Spleen (tissue), 11 donors: Measurements from ENCODE around the gene LY6G6C. TPM values are rescaled to one million over a fixed set of nuclear protein-coding genes. Genes with fewer than 3 reads are reported as not detected.
"Not testable (repeated sequence)": the region's sequence is repeated elsewhere in the genome, so short reads cannot be mapped to it uniquely, and the experiment has no call there.

ENCODE experiments used
- DNase-seq: peaks from one replicate; pipeline ENCODE4 v3.0.0-alpha.2; 2020
- H3K27ac ChIP-seq, 8 donors: fragments of 200-600 bp; sonication (generic) in 7 of 8; 1 replicate in 4 of 8; 2 replicates in 4 of 8; pipeline versions ENCODE4 v1.5.0 to v1.8.0; 2016 to 2021; ENCODE audit warnings: inconsistent platforms in 4 of 8, mild to moderate bottlenecking in 4 of 8, moderate library complexity in 1 of 8
- H3K27me3 ChIP-seq, 7 donors: fragments of 200-600 bp; sonication (generic) in 6 of 7; replicated peaks in 1 of 7; 1 replicate in 4 of 7; 2 replicates in 3 of 7; pipeline versions ENCODE4 v1.5.0 to v1.8.0; 2016 to 2021; ENCODE audit warnings: inconsistent platforms in 3 of 7, mild to moderate bottlenecking in 1 of 7
- H3K36me3 ChIP-seq, 6 donors: fragments of 200-600 bp; sonication (generic) in 5 of 6; 1 replicate in 4 of 6; 2 replicates in 2 of 6; pipeline versions ENCODE4 v1.5.0 to v1.8.0; 2016 to 2021; ENCODE audit warnings: inconsistent platforms in 2 of 6
- H3K4me1 ChIP-seq, 6 donors: fragments of 200-600 bp; sonication (generic) in 5 of 6; 1 replicate in 3 of 6; 2 replicates in 3 of 6; pipeline versions ENCODE4 v1.5.0 to v1.8.0; 2016 to 2021; ENCODE audit warnings: inconsistent platforms in 3 of 6
- H3K4me3 ChIP-seq, 8 donors: fragments of 200-600 bp; sonication (generic) in 7 of 8; 1 replicate in 4 of 8; 2 replicates in 4 of 8; pipeline versions ENCODE4 v1.5.0 to v1.8.0; 2016 to 2021; ENCODE audit warnings: inconsistent platforms in 4 of 8, mild to moderate bottlenecking in 4 of 8, moderate library complexity in 2 of 8
- H3K9me3 ChIP-seq, 8 donors: fragments of 200-600 bp; sonication (generic) in 7 of 8; 1 replicate in 4 of 8; 2 replicates in 4 of 8; pipeline versions ENCODE4 v1.5.0 to v1.8.0; 2016 to 2021; ENCODE audit warnings: inconsistent platforms in 4 of 8
- POLR2A ChIP-seq, 3 donors: fragments of 450-650 bp; IDR thresholded peaks; one replicate each; pipeline ENCODE4 v1.5.1; 2017; ENCODE audit warnings: antibody characterized with exemption in 3 of 3, mild to moderate bottlenecking in 1 of 3
- POLR2AphosphoS5 ChIP-seq, 3 donors: sonication (generic); formaldehyde crosslinking; IDR thresholded peaks; one replicate each; pipeline ENCODE4 v1.5.1; 2017; ENCODE audit warnings: antibody characterized with exemption in 3 of 3
- WGBS, 5 donors: extraction: QIAGEN DNeasy Blood & Tissue Kit in 3 of 5; methylation state at CpG; one replicate each; pipeline versions ENCODE4 v1.1.5 to v1.1.7; 2013 to 2018; 5-methylcytosine and 5-hydroxymethylcytosine counted together
- intact Hi-C: fragments of 100-400 bp; cut with DNase I; formaldehyde crosslinking; loops from one replicate; pipeline ENCODE4 v1.15.0; 2023; ENCODE audit warnings: low total_unique reads
- polyA plus RNA-seq, 3 donors: library from polyadenylated mRNA; stranded (reverse); fragments of 200-250 nt; gene quantifications; one replicate each; pipeline ENCODE4 v1.2.1, GENCODE V29; 2013
- total RNA-seq, 7 donors: library from RNA; depleted of rRNA in 3 of 7; stranded (reverse); fragments of >200 nt in 3 of 7; fragmentation: NEBNext Ultra II Directional in 4 of 7; extraction: Animal tissue kit (Norgen Biotek cat#: 25700) in 4 of 7; gene quantifications; one replicate each; pipeline versions ENCODE4 v1.1.0 to v1.2.1, GENCODE V29; 2016 to 2021
- TF ChIP-seq, protein P1 (sequence below), 11 experiments: fragments of 200-600 bp in 7 of 11; fragments of 450-650 bp in 4 of 11; sonication (generic) in 4 of 11; IDR thresholded peaks in 8 of 11; conservative IDR thresholded peaks in 3 of 11; 1 replicate in 7 of 11; 2 replicates in 4 of 11; pipeline versions ENCODE4 v1.4.0 to v1.8.0; 2016 to 2021; ENCODE audit warnings: antibody characterized with exemption in 11 of 11, inconsistent platforms in 4 of 11, mild to moderate bottlenecking in 1 of 11
- donor health status: healthy with polysubstance abuse.
- donor health status: DM: no; HTN: no; CAD: no; lungs with moderate emphysema.
- donor health status: DM: no; HTN: no; CAD: no.
- donor health status: Bipolar disorder and iron deficiency.
- donor health status: healthy.
- donor health status: DM: no; HTN: no; CAD: no.
- donor health status: DM: yes; HTN: yes; CAD: no.

The LY6G6C gene
- total and polyA plus RNA-seq, 10 donors, result 0.49 to 0.77 TPM; not detected in 8

- Histone ChIP-seq H3K27me3 (no peaks in the 10 kb centered on the region), H3K27ac (peak overlapping the region in 1 of 8 donors; percentile 9), H3K36me3 (no peaks in the 10 kb centered on the region), H3K4me1 (peaks cover 0 to 20% (median 8%) of the 10 kb centered on the region in 6 donors), H3K9me3 (no peaks in the 10 kb centered on the region), H3K4me3 (no peak overlapping the region)
- TF ChIP-seq, protein P1, sequence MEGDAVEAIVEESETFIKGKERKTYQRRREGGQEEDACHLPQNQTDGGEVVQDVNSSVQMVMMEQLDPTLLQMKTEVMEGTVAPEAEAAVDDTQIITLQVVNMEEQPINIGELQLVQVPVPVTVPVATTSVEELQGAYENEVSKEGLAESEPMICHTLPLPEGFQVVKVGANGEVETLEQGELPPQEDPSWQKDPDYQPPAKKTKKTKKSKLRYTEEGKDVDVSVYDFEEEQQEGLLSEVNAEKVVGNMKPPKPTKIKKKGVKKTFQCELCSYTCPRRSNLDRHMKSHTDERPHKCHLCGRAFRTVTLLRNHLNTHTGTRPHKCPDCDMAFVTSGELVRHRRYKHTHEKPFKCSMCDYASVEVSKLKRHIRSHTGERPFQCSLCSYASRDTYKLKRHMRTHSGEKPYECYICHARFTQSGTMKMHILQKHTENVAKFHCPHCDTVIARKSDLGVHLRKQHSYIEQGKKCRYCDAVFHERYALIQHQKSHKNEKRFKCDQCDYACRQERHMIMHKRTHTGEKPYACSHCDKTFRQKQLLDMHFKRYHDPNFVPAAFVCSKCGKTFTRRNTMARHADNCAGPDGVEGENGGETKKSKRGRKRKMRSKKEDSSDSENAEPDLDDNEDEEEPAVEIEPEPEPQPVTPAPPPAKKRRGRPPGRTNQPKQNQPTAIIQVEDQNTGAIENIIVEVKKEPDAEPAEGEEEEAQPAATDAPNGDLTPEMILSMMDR (IDR thresholded peaks at IDR 0.05 in 8 of 11, conservative IDR thresholded peaks at IDR 0.05 in 3 of 11), result no peak
- no peak for TF ChIP-seq POLR2A (IDR thresholded peaks at IDR 0.05)
- TF ChIP-seq POLR2AphosphoS5 (IDR thresholded peaks at IDR 0.05), result no peak
- intact Hi-C loops, result no loop called here
- WGBS, 5 donors, result 22 to 37% (median 29%) methylated on average over 8 of the region's 8 CpGs
- no peak for DNase-seq
These were observed 10.3 kb downstream of the LY6G6C start for GRCh38 chr6:31711233-31711632.

DNA sequence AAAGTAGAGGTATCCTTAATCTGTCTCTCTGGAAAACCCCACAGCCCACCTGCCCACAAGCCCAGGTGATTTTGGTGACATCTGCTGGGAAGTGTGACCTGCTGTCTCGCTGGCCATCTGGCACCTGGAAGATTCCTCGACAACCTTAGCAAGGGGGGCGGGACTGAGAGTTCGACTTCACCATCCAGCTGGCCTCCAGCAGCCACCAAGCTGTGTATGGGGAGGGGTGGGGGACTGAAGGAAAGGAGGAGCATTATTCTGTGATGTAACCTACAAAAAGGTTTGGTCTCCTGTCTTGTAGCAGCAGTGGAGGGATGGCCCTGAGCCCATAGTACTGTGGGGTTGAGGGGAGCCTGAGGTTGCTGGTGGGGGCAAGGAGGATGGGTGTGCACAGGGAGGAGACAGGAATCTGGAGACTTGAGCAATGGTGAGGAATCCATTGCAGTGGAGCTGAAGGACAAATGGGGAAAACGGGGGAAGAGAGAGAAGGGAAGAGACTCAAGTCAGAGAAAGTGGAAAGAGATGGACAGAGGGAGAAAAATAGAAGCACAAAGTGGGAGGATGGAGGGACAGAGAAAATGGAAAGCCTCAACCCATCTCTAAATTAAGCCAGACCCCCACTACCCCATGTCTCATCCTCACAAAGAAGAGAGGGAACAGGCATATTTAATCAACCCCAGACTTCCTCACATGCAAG lies 10.9 kb downstream of the LY6G6C start:
- DNase-seq, result no peak
- 66 to 82% (median 69%) methylated on average over 5 of the region's 5 CpGs for WGBS, 5 donors
- TF ChIP-seq POLR2A (IDR thresholded peaks at IDR 0.05) (no peak), POLR2AphosphoS5 (IDR thresholded peaks at IDR 0.05) (no peak)
- TF ChIP-seq, protein P1 (IDR thresholded peaks at IDR 0.05 in 8 of 11, conservative IDR thresholded peaks at IDR 0.05 in 3 of 11), result no peak
- Histone ChIP-seq H3K4me3 (no peak overlapping the region), H3K9me3 (no peaks in the 10 kb centered on the region), H3K27me3 (no peaks in the 10 kb centered on the region), H3K36me3 (no peaks in the 10 kb centered on the region), H3K27ac (peak overlapping the region in 1 of 8 donors; percentile 9), H3K4me1 (peaks cover 0 to 20% (median 8%) of the 10 kb centered on the region in 6 donors)
- intact Hi-C loops, result no loop called here

GRCh38 chr6:31709157-31709556 lies 12.4 kb downstream of the LY6G6C start:
- intact Hi-C loops, H3K4me3 ChIP-seq, H3K36me3 ChIP-seq, DNase-seq, H3K9me3 ChIP-seq, H3K27ac ChIP-seq, H3K27me3 ChIP-seq: not testable (repeated sequence)
- peaks cover 0 to 21% (median 8%) of the 10 kb centered on the region in 6 donors for H3K4me1 ChIP-seq
- WGBS, 5 donors, result 82 to 92% (median 85%) methylated on average over 11 of the region's 11 CpGs

- Histone ChIP-seq H3K27me3 (no peaks in the 10 kb centered on the region), H3K9me3 (no peaks in the 10 kb centered on the region), H3K36me3 (no peaks in the 10 kb centered on the region), H3K4me1 (peaks cover 0 to 30% (median 16%) of the 10 kb centered on the region in 6 donors), H3K4me3 (no peak overlapping the region), H3K27ac (no peak overlapping the region)
- intact Hi-C loops, result no loop called here
- TF ChIP-seq POLR2A (IDR thresholded peaks at IDR 0.05), result no peak
- TF ChIP-seq, protein P1 (IDR thresholded peaks at IDR 0.05 in 8 of 11, conservative IDR thresholded peaks at IDR 0.05 in 3 of 11), result no peak
- no peak for TF ChIP-seq POLR2AphosphoS5 (IDR thresholded peaks at IDR 0.05)
- DNase-seq, result no peak
- 90 to 96% (median 92%) methylated on average over 3 of the region's 3 CpGs for whole genome bisulfite sequencing, 5 donors
These were observed 13.3 kb downstream of the LY6G6C start for GRCh38 chr6:31708224-31708623.
